Stimulated activated CD4-positive, alpha-beta T cell treated with anti-CD3 and anti-CD28 coated beads, Interleukin-4, amount 100 ng/mL, for 1 hour (primary cell): ENCODE data around the gene COL6A5.
"Not testable (repeated sequence)": the region's sequence is repeated elsewhere in the genome, so short reads cannot be mapped to it uniquely, and the experiment has no call there.

Experiments used
- DNase-seq: peaks from one replicate; pipeline ENCODE4 v3.0.0-alpha.2; 2020

Gene COL6A5

DNA sequence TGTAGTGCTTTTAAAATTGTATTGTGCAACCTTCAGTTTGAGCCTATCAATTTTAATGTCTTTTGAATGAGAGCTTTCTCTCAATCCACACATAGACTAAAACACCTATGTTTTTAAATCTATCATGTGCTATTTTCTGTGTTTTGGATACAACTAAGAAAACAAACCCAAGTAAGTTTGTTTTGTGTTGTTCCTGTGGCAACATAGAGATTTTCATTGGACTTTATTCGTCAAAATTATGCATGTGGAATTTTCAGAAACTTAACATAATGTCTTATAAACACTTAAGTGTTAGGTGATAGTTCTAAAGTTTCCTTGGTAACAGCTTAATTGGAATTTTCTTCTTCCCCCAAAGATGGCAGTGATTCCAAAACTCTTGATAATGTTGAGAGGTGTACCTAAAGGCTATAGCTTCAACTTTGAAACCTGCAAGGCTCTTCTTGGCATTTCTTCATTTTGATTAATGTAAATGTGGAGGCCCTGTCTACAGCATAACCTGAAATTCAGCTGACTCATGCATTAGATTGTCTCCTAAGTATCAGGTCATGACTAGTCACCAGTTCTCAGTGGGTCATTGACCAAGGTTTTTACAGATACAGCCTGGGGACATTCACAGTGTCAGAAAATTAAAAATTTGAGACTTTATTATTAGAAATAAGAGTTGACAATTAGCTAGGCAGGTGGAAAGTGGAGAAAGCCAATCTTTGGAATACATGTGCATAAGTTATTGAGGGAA, 44.4 kb downstream of the COL6A5 start:
- no peak for DNase-seq

DNA sequence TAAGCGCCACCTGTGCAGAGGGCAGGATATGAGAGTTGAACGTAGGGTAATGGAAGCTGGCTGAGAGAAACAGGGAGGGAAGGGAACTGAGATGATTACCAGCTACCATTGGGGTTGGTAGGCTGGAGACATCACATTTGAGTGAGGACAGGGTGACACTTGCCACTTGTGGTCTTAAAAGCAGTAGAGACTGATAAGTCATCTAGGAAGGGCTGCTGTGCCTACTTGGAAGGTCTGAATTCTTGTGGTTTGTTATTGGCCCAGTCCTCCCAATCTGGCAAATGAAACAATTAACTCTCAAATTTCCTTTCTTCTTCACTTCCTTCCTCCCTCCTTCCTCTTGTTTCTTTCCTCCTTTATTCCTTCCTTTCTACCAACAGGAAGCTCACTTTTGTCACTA, 46.8 kb downstream of the COL6A5 start:
- DNase-seq: no peak

DNA sequence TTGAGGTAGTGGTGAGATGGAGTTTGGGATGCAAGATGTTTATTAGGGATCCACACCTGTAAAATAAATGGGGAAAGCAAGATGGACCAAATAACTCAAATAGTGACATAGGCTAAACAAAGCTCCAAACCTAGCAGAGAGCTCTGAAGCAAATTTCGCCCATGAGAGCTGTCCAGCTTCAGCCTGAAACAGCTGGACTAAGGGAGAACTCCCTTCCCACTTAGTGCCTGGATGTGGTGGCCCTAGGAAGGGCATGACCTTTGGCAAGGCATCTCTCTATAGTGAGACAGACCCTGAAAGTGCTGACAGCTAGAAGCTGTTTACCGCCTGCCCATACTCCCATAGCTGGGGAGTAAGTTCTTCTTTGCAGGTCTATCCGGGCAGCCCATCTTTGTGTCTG, 48.1 kb downstream of the COL6A5 start:
- DNase-seq: no peak

DNA sequence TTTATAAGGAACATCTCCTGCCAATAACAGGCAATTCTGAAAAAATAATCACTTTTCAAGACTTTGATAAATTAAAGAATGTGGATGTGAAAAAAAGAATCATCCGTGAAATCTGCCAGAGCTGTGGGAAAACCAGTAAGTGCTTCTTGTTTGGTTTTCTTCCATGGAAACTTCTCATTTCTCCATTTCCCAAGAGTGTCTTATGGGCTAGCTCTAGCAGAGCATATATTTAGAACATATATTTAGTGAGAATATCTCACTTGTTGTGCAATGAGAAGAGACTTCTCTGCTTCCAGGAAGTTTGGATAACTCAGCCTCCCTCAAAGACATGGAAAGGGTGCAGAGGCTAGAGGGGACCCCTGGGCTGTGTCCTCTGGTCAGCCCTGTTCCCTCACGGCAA, 49.9 kb downstream of the COL6A5 start:
- DNase-seq: no peak

DNA sequence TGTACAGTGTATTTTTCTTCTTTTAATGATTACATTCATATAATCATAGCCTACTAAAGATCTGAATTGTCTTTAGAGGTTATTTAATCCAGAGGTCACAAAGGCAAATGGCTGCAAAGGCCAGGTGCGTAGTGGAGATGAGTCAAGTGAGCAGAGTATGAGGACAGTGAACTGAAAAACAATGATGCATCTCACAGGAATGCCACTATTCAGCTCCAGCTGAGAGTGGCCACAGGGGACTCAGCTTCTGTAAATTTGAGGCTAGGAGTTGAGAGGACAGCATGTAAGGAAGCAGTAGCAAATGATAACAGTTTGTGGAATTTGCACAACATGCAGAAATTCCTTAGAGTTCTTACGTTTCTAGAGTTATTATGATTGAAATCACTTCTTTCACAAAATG, 50.4 kb downstream of the COL6A5 start:
- no peak for DNase-seq

DNA sequence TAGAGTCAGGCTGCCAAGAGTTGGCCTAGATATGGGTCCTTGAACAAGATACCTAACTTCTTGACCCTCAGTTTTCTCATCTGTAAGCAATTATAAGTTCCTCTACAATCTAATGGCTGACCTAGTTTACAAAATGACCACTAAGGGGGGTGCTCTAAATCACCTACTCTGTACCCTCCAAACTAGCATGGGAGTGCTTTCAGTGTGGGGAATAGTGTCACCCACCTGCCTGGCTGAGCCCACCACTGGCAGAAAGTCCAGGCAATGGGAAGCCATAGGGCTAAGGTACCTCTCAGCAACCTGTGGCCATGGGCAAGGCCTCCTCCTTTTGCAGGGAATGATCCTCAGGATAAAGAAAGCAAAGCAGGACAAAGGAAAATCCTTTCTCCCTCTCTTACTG, 58.9 kb downstream of the COL6A5 start:
- DNase-seq: no peak

DNA sequence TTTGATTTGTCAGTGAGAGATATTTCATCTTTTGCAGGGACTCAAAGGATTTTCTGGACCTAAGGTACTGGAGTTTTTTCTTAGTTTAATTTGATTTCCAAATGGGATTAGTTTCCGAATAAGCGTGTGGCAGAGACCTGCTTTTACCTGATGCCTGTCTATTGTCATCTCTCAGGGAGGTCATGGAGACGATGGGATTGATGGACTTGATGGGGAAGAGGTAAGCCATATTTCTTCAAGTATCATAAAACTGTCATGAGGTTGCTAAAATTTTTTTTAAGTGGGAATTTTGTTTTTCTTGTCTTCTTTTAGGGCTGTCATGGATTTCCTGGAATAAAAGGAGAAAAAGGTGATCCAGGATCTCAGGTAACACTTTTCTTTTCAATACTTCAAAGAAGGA, 60.5 kb downstream of the COL6A5 start:
- no peak for DNase-seq

DNA sequence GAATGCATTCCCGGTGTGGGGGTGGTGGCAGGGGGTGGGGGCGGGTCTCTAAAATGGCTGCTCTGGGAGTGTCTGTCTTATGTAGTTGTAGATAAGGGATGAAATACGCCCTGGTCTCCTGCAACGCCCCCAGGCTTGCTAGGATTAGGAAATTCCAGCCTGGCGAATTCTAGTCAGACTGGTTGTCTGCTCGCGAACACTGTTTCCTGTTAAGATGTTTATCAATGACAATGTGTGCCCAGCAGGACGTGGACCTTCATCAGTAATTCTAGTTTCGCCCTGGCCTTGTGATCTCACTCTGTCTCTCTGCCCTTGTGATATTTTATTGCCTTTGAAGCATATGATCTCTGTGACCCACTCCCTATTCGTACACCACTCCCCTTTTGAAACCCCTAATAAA, 62.8 kb downstream of the COL6A5 start:
- DNase-seq: not testable (repeated sequence)

DNA sequence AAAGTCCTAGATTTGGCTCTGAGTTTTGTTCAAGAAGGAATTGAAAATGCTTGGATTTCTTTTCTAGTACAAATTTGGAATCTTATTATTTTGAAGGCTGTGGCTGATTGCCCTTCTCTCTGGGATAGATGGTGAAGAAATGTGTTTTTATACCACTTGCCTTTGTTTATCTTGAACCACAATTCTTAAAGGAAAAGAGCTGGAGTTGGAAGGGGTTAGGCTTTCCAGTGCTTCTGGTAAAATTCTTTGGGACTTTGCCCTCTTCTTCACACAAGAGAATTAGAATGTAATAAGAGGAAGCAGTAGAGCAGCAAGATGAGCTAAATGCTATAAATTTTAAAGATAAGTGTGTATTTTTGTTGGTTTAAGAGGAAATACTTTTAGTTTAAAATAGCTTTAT, 65.8 kb downstream of the COL6A5 start:
- DNase-seq: no peak

DNA sequence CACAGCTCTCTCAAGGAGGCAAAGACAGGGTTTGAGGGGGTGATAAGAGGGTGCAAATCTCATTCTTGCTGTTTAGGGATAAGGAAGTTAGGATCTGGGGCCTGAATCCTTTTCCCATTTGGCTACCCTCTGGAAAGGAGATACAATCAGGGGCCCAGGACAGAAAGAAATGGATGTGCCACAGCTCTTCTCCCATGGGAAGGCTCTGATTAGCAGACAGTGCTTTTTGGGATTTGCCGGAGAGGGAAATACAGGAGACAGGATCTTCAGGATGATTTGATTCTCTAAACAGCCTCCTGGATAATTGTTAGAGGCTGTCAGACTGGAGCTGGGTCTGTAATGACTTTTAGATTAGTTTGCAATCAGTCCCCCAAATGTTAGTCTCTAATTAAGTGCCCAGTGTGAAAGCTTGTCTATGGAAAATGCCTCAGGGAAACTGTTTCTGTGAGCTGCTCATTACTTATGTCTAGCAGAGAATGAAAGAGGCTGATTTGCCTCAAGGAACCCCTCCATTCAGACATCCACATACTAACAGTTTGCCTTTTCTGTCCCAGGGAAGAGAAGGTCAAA, 67.6 kb downstream of the COL6A5 start:
- DNase-seq: no peak

DNA sequence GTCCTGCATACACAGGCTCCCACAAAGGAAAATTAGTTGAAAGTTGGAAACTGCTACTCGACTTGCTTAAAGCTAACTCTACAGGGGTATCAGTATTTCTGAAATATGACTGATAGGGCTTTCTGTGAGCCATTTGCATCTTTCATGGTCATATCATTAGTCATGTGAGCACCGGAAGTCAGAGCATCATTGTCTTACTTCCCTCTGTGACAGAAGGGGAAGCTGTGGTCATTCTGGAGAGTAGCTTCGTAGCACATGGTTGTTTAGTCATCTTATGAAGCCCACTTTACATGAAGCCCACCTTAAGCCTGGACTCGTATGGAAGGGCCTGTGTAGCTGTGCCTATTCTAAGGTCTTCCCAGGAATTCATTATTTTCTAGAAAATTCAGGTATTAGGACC, 69.0 kb downstream of the COL6A5 start:
- DNase-seq: no peak

DNA sequence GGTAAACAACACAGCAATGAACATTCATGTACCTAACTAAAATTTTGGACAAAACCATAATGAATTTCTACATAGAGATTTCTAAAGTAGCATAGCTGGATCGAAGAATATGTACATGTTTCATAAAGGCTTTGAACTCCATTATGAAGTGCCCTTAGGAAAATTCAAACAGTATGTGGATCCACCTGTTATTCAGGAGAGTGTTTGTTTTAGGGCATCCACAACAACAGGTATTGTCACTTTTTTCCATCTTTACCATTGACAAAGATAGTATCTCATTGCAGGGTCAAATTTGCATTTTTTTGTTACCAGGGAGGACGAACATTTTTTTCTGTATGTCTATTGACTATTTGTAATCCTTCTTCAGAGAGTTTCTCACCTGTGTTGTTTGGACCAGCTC, 75.0 kb downstream of the COL6A5 start:
- DNase-seq: no peak

DNA sequence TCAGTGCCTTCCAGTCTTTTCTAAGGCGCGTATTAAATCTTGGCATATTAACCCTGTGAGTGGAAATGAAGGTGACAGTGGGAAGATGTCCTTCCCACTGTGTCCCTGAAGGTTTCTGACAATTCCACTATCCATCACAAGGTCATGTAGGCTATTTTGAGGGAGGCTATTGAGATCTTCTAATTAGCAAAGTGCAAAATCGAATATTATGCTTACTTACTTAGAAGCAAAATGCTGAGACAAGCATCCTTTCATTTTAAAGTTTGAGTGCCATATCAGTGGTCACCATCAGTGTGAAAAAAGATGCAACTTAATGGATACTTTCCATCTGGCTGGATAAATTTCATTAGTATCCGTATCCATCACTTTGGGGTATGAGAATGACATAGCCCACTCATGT, 77.6 kb downstream of the COL6A5 start:
- no peak for DNase-seq

DNA sequence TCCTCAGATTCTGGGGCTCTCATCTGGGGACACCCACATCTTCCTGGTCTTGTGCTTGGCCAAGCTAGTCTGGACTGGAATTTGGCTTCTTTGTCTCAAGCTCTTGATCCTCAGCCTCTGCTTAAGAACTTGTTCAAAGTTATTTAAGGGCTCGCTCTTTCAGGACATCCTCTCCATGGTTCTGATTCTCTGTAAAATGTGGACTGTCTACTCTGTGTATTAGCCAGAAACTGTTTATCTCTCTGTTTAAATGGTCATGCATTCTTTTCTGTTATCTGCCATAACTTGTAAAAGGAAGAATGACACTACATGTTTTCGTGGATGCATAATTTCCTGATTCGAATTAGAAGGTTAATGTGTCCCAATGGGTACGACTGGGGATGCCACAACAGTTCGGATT, 79.4 kb downstream of the COL6A5 start:
- DNase-seq: no peak

DNA sequence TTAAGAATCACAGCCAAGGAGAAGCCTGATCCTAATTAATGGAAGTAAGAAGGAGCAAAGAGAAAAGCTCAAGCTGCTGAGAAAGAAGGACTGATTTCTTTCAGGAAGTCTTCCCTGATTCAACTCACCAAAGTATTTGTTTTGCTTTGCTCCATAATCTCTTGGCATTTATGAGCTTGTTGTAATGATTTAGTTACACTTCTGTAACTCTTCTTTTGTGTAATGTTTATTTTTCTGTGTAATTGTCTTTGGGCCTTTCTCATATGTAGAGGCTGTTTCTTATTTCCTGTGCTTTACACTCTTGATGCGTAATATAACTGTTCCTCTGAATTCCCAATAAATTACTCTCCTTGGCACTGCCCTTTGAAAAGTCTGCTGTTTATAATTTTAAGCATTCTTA, 80.0 kb downstream of the COL6A5 start:
- no peak for DNase-seq

DNA sequence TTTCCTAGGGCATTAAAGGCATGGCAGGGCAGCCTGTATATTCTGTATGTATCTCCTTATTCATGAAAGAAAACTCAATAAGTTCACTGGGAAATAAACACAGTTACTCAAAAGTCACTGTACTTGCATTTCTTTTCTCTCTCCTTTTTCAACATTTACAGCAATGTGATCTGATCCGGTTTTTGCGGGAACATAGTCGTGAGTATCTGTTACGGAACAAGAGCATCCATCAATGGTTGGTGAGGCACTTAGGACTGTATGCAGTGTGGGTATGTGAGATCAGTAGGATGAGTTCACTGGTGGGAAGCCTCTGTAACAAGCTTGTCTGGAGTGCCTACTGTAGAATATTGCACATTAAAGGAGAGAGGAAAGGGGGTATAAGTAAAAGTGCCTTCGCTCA, 80.7 kb downstream of the COL6A5 start:
- DNase-seq: no peak

DNA sequence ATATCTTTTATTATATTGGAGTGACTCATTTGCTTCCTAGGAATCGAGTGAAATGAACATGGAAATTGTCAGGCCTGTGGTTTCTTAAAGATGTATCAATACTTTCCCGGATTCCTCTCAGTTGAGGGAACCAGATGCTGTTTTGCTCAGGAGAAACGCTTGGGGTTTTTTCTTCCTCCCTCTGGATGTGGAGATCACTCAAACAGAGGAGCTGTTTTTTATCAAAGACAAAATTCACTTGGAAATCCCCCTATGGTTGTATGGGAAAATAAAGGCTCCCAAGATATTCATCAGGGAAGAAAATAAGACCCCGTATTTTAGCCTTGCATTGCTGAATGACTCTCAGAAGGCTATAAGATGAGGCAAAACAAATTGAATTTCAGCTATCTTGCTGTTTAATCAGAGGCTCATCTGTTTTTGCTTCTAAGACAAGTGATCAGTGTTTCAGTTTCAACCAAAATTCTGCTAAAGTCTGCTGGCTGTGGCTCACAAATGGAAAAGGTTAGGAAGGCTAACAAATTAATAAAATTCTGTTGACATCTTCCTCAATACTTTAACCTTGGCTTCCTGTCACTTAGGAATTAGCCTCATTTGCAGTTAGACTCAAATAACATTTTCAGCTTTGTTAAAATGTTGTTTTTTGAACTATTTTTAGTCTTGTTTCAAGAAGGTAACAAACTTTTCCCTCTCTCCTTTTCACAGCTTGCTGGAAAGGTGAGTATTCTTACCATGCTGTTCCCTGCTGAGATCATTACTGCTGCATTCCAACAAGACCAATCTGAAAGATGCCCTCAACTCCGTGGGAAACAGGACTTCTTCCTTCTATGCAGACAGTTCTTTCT, 83.6 kb downstream of the COL6A5 start:
- DNase-seq: no peak

DNA sequence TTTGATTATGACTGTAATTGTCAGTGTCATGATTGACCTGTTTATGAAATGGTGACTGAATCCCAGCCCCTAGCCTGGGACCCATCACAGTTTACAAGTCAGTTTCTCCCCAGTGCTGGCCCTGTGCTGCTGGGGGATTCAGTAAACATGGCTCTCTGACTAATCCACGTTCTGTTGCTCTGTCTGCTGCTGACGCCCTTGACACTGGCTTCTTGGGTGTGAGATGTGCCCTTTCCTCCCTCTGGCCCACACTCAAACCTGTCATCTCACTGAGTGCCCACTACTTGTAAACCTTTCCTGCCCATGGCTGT, 84.2 kb downstream of the COL6A5 start:
- no peak for DNase-seq

DNA sequence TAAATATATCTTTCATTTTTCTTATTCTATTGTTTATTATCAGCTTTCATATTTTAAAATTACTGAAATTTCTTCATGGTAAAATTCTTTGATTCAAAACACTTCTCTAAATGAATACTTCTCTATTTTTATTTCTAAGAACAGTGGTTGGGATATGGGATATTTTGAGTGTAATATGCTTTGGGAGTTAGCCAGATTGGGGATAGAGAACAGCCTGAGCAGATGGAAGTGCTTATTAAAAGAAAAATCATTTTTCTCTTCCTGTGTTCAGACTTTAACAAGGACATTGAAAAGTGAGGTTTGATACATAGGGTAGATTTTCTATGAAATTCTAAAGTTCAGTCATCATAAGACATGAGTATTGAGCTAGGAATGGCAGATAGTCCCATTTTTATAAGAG, 84.8 kb downstream of the COL6A5 start:
- DNase-seq: no peak

DNA sequence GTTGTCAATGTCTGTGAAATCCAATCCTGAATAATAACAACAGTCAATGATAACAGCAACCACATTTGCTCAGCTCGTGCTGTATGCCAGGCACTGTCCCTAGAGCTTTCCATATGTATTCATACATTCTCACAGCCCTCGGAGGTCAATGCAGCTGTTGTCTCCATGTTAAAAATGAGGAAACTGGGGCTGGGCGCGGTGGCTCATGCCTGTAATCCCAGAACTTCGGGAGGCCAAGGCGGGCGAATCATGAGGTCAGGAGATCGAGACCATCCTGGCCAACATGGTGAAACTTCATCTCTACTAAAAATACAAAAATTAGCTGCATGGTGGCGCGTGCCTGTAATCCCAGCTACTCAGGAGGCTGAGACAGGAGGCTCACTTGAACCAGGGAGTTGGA, 86.6 kb downstream of the COL6A5 start:
- not testable (repeated sequence) for DNase-seq

DNA sequence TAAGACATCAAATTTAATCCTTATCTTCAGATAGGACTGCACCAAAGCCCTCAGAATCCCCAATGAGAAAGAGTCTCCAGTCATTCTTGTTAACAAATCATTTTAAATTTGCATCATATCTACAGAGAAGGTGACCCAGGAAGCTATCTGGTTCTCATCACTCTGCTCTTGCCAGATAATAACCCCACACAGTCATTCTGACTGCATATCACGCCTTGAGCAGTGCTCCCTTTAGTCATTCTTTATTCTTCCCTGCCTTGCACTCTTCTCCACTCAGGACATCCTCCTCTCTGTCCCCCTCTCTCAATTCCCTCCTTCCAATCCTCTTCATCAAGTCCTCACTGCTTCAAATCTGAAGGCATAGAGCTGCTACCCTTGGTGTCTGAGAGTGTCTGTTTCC, 87.8 kb downstream of the COL6A5 start:
- no peak for DNase-seq

DNA sequence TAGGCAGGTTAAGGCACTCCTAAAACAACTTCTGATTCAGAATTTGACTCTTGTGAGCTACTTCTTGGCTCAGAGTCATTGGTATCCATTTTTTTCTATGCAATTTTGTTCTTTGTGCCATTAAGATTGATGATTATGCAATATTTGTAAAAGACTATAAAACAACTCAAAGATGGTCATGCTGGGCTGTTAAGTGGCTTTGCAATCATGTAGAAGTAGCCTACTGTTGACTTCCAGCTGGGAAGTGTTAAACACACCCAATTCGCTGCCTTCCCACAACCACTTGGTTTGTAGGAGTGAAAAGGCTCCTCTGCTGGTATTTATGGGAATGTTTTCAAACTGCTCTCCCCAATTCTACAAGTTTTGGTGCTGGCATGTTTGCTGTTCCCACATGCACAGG, 96.8 kb downstream of the COL6A5 start:
- DNase-seq: no peak

DNA sequence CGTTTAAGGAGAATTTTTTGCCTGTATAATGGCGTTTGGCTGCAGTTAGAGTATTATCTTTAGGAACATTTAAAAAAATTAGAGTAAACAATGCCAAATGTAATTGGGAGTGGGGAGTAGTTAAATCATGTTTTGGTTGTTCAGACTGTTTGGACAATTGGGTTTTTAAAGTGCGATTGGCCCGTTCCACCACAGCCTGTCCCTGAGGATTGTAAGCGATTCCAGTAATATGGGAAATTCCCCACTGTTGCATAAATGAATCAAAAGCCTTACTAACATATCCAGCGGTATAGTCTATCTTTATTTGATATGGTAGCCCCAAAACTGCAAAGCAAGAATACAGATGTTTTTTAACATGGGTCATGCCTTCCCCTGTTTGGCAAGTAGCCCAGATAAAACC, 101.4 kb downstream of the COL6A5 start:
- not testable (repeated sequence) for DNase-seq

DNA sequence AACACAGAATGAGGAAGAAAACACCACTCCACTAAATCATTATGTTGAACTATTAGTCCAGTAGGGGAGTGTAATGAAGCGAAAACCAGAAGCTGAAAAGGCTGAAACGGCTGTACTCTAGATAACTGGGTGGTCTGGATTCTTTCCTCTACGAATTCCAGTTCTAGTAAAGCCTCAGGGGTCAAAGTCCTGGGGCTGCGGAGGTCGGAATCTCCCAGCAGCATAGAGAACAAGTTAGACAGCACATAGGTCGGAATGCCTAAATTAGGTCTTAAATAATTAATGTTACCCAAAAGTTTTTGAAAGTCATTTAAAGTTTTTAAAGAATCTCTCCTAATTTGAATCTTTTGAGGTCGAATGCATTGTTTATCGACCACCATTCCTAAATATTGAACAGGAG, 102.7 kb downstream of the COL6A5 start:
- not testable (repeated sequence) for DNase-seq

DNA sequence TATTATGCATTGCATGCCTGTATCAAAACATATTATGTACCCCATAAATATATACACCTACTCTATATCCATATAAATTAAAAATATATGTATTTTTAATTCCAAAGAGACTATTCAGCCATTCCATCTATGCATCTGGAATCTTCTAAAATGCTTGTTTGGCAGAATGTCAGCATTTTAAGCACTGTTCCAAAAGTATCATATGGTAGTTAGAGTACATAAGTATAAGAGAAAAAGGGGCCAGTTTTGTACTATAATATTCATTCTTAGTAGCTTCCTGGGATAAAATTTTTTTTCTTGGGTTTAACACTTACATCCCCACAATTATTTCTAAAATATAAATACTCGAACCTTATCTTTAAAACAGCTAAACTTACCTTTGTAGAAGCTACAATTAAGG, 111.1 kb downstream of the COL6A5 start:
- no peak for DNase-seq
